ENCODE measurements around the gene TMPRSS9. TPM values are rescaled to one million over a fixed set of nuclear protein-coding genes. Genes with fewer than 3 reads are reported as not detected.

TMPRSS9 gene
- total and polyA plus RNA-seq, 2 of the 13 experiments (the other 11 are each of a cell fraction or from before 2014, with no cell fraction given): 2.5 to 5.2 TPM

GRCh38 chr19:2351591-2351990 lies 8.5 kb upstream of the TMPRSS9 start:
- Histone ChIP-seq H3K9ac (ENCODE audit: insufficient read depth, low read depth, low read length) (no peak overlapping the region), H2AFZ (ENCODE audit: low read length) (no peak overlapping the region), H3K79me2 (ENCODE audit: insufficient read depth, low read length) (no peaks in the 10 kb centered on the region), H3K27ac (ENCODE audit: extremely low read length, insufficient read depth, low read length) (no peak overlapping the region), H3K9me3 (ENCODE audit: low read length) (no peaks in the 10 kb centered on the region), H3K4me3 (replicated peaks in 1 of 3; ENCODE audit: insufficient read depth in 1 of 3, low read depth in 2 of 3, low read length in 3 of 3) (no peak overlapping the region), H3K4me1 (ENCODE audit: insufficient read depth, low read length) (no peaks in the 10 kb centered on the region), H3K27me3 (ENCODE audit: control insufficient read depth in 1 of 2, insufficient read depth in 2 of 2, low read length in 2 of 2) (no peaks in the 10 kb centered on the region; a peak in 1 of 5 replicates), H3K36me3 (replicated peaks in 1 of 2; ENCODE audit: control insufficient read depth in 1 of 2, insufficient read depth in 2 of 2, low read length in 2 of 2) (no peaks in the 10 kb centered on the region), H3K4me2 (ENCODE audit: low read depth, low read length) (no peak overlapping the region), H4K20me1 (ENCODE audit: insufficient read depth, low read length) (no peaks in the 10 kb centered on the region)
- TF ChIP-seq ZNF629 (CRISPR knock-in tag; conservative IDR thresholded peaks at IDR 0.05) (no peak), SPEN (CRISPR knock-in tag; IDR thresholded peaks at IDR 0.05; ENCODE audit: low read depth) (no peak), ZNF205 (CRISPR knock-in tag; IDR thresholded peaks at IDR 0.05) (no peak), CHD2 (IDR thresholded peaks at IDR 0.05; ENCODE audit: low read depth, low read length) (no peak), DNMT1 (CRISPR knock-in tag; IDR thresholded peaks at IDR 0.05) (no peak), NR1H2 (CRISPR knock-in tag; IDR thresholded peaks at IDR 0.05; ENCODE audit: borderline replicate concordance, low read depth) (no peak), TP53 (CRISPR knock-in tag; conservative IDR thresholded peaks at IDR 0.05) (no peak), BHLHE40 (IDR thresholded peaks at IDR 0.05; ENCODE audit: low read length) (no peak), RARA (CRISPR knock-in tag; IDR thresholded peaks at IDR 0.05) (no peak), ZNF619 (CRISPR knock-in tag; IDR thresholded peaks at IDR 0.05) (no peak), ZNF329 (CRISPR knock-in tag; IDR thresholded peaks at IDR 0.05; ENCODE audit: low read depth) (no peak)
- FAIRE-seq: no peak
- no peak for ATAC-seq
- DNase-seq (ENCODE audit: low spot score): no peak
- CTCF ChIA-PET (ENCODE audit: low intra/inter-chr PET ratio, low total read pairs): no interaction called here
- 96% methylated on average over 19 of the region's 28 CpGs for WGBS (ENCODE audit: low lambda C conversion rate)
- POLR2A ChIA-PET: no interaction called here
- intact Hi-C loops (cut with micrococcal nuclease; ENCODE audit: unreplicated experiment): no loop called here
- BruUV-seq (replicated peaks): no TSS peak
- in situ Hi-C loops (cut with HindIII; ENCODE audit: extremely low pct_ligation_motif_present, low pct_unique_long_range_greater_than_20kb): no loop called here

GRCh38 chr19:2352121-2352520 lies 7.9 kb upstream of the TMPRSS9 start:
- ChIA-PET CTCF (ENCODE audit: low intra/inter-chr PET ratio, low total read pairs) (no interaction called here), POLR2A (no interaction called here)
- Histone ChIP-seq H3K27me3 (ENCODE audit: control insufficient read depth in 1 of 2, insufficient read depth in 2 of 2, low read length in 2 of 2) (no peaks in the 10 kb centered on the region; a peak in 1 of 5 replicates), H3K36me3 (replicated peaks in 1 of 2; ENCODE audit: control insufficient read depth in 1 of 2, insufficient read depth in 2 of 2, low read length in 2 of 2) (no peaks in the 10 kb centered on the region), H3K4me3 (replicated peaks in 1 of 3; ENCODE audit: insufficient read depth in 1 of 3, low read depth in 2 of 3, low read length in 3 of 3) (no peak overlapping the region), H3K4me2 (ENCODE audit: low read depth, low read length) (no peak overlapping the region), H3K9ac (ENCODE audit: insufficient read depth, low read depth, low read length) (no peak overlapping the region), H3K79me2 (ENCODE audit: insufficient read depth, low read length) (no peaks in the 10 kb centered on the region), H3K4me1 (ENCODE audit: insufficient read depth, low read length) (no peaks in the 10 kb centered on the region), H4K20me1 (ENCODE audit: insufficient read depth, low read length) (no peaks in the 10 kb centered on the region), H3K27ac (ENCODE audit: extremely low read length, insufficient read depth, low read length) (no peak overlapping the region), H2AFZ (ENCODE audit: low read length) (no peak overlapping the region), H3K9me3 (ENCODE audit: low read length) (no peaks in the 10 kb centered on the region)
- FAIRE-seq (no peak), ATAC-seq (no peak; the same call in 2 of the 3 replicates), DNase-seq (ENCODE audit: low spot score) (no peak)
- in situ Hi-C loops (cut with HindIII; ENCODE audit: extremely low pct_ligation_motif_present, low pct_unique_long_range_greater_than_20kb): no loop called here
- intact Hi-C loops (cut with micrococcal nuclease; ENCODE audit: unreplicated experiment): no loop called here
- BruUV-seq (replicated peaks): no TSS peak
- 96% methylated on average over 12 of the region's 24 CpGs for WGBS (ENCODE audit: low lambda C conversion rate)
- TF ChIP-seq RARA (CRISPR knock-in tag; IDR thresholded peaks at IDR 0.05) (no peak), HMGXB3 (CRISPR knock-in tag; IDR thresholded peaks at IDR 0.05; ENCODE audit: borderline replicate concordance) (no peak)
